ENCODE data around the gene SRGAP1.
"Not testable (repeated sequence)": the region's sequence is repeated elsewhere in the genome, so short reads cannot be mapped to it uniquely, and the experiment has no call there.

SRGAP1 gene

GRCh38 chr12:64125913-64126312 lies 281.4 kb downstream of the SRGAP1 start:
- DNase-seq, result no peak

- no peak for DNase-seq
These were observed 283.3 kb downstream of the SRGAP1 start for GRCh38 chr12:64127811-64128210.

GRCh38 chr12:64128366-64128765 lies 283.9 kb downstream of the SRGAP1 start:
- DNase-seq, result no peak

- DNase-seq, result not testable (repeated sequence)
These were observed 286.0 kb downstream of the SRGAP1 start for GRCh38 chr12:64130476-64130875.

GRCh38 chr12:64131456-64131855 lies 287.0 kb downstream of the SRGAP1 start:
- DNase-seq, result peak; percentile 51 to 56 (median 54)

- not testable (repeated sequence) for DNase-seq
These were observed 288.2 kb downstream of the SRGAP1 start for GRCh38 chr12:64132672-64133071.

GRCh38 chr12:64137117-64137516 lies 292.6 kb downstream of the SRGAP1 start:
- DNase-seq, result no peak

GRCh38 chr12:64139021-64139420 lies 294.5 kb downstream of the SRGAP1 start:
- no peak for DNase-seq

- no peak for DNase-seq
These were observed 297.9 kb downstream of the SRGAP1 start for GRCh38 chr12:64142382-64142781.

- DNase-seq, result no peak
These were observed 298.3 kb downstream of the SRGAP1 start for GRCh38 chr12:64142784-64143183.

GRCh38 chr12:64145226-64145625 lies 300.7 kb downstream of the SRGAP1 start:
- no peak for DNase-seq

GRCh38 chr12:64147011-64147631 lies 302.6 kb downstream of the SRGAP1 start:
- peak in 1 of 3 donors; percentile 2 for DNase-seq

- no peak for DNase-seq
These were observed 303.4 kb downstream of the SRGAP1 start for GRCh38 chr12:64147875-64148274.

GRCh38 chr12:64154677-64155076 lies 310.2 kb downstream of the SRGAP1 start:
- no peak for DNase-seq

- DNase-seq, result no peak
These were observed 312.6 kb downstream of the SRGAP1 start for GRCh38 chr12:64157110-64157509.

- DNase-seq, result no peak
These were observed 315.7 kb downstream of the SRGAP1 start for GRCh38 chr12:64160021-64160710.

- peak in 2 of 3 donors; percentile 23 to 29 for DNase-seq
These were observed 316.2 kb downstream of the SRGAP1 start for GRCh38 chr12:64160711-64161060.

GRCh38 chr12:64166606-64167005 lies 322.1 kb downstream of the SRGAP1 start:
- DNase-seq, result not testable (repeated sequence)

GRCh38 chr12:64167041-64167440 lies 322.5 kb downstream of the SRGAP1 start:
- DNase-seq, result not testable (repeated sequence)

- peak in 1 of 3 donors; percentile 15 for DNase-seq
These were observed 325.5 kb downstream of the SRGAP1 start for GRCh38 chr12:64170024-64170423.

- no peak for DNase-seq
These were observed 326.2 kb downstream of the SRGAP1 start for GRCh38 chr12:64170730-64171129.

GRCh38 chr12:64171715-64172114 lies 327.2 kb downstream of the SRGAP1 start:
- peak; percentile 56 to 62 (median 56) for DNase-seq

- DNase-seq, result peak in 1 of 3 donors; percentile 23
These were observed 327.9 kb downstream of the SRGAP1 start for GRCh38 chr12:64172143-64172970.

- no peak for DNase-seq
These were observed 329.0 kb downstream of the SRGAP1 start for GRCh38 chr12:64173456-64173855.

Measured in suppressor macrophage treated with lipopolysaccharide for 1 hour (primary cell).